Cardiac muscle cell (in vitro differentiated cells and primary cell): ENCODE data around the gene MAFB. TPM values are rescaled to one million over a fixed set of nuclear protein-coding genes. Genes with fewer than 3 reads are reported as not detected.
A peak's percentile ranks its signal among the peaks of the same experiment; 100 is the strongest.

Experiments used
- DNase-seq, 2 donors: peaks; one replicate each; pipeline versions ENCODE4 v3.0.0 to v3.0.0-alpha.2; 2010 to 2017; ENCODE audit warnings: low read depth in 1 of 2, low spot score in 1 of 2
- H3K27ac ChIP-seq: fragments of 200-600 bp; sonication (generic); 2 replicates; pipeline ENCODE4 v1.5.1; 2016
- H3K27me3 ChIP-seq: fragments of 200-600 bp; sonication (generic); 2 replicates; pipeline ENCODE4 v1.6.0; 2016; ENCODE audit warnings: control low read depth
- H3K36me3 ChIP-seq: fragments of 200-600 bp; sonication (generic); 2 replicates; pipeline ENCODE4 v1.5.1; 2016; ENCODE audit warnings: control low read depth
- H3K4me1 ChIP-seq: fragments of 200-600 bp; sonication (generic); 2 replicates; pipeline ENCODE4 v1.8.1; 2017; ENCODE audit warnings: low read depth, mild to moderate bottlenecking, mixed run types
- H3K4me3 ChIP-seq: fragments of 200-600 bp; sonication (generic); 2 replicates; pipeline ENCODE4 v1.5.1; 2016; ENCODE audit warnings: mild to moderate bottlenecking
- H3K9me3 ChIP-seq: fragments of 200-600 bp; sonication (generic); 2 replicates; pipeline ENCODE4 v1.5.1; 2017; ENCODE audit warnings: low read depth, mild to moderate bottlenecking, control low read depth
- polyA plus RNA-seq: library from polyadenylated mRNA; unstranded; fragments of >200 nt; fragmentation: Nextera tagmentation; extraction: Ambion mirVana; gene quantifications from 2 replicates; pipeline ENCODE4 v1.2.1, GENCODE V29; 2016
- total RNA-seq: library from RNA; depleted of rRNA; stranded (reverse); fragments of >200 nt; gene quantifications from 2 replicates; pipeline ENCODE4 v1.2.3, GENCODE V29; 2016
- TF ChIP-seq, protein P1 (sequence below): IDR thresholded peaks from 2 replicates; pipeline ENCODE4 v1.5.1; 2012; ENCODE audit warnings: low read depth, mild to moderate bottlenecking, low read length

The MAFB gene
- total and polyA plus RNA-seq, 2 experiments from 2014 or later = 0.84 to 3.2 TPM

DNA sequence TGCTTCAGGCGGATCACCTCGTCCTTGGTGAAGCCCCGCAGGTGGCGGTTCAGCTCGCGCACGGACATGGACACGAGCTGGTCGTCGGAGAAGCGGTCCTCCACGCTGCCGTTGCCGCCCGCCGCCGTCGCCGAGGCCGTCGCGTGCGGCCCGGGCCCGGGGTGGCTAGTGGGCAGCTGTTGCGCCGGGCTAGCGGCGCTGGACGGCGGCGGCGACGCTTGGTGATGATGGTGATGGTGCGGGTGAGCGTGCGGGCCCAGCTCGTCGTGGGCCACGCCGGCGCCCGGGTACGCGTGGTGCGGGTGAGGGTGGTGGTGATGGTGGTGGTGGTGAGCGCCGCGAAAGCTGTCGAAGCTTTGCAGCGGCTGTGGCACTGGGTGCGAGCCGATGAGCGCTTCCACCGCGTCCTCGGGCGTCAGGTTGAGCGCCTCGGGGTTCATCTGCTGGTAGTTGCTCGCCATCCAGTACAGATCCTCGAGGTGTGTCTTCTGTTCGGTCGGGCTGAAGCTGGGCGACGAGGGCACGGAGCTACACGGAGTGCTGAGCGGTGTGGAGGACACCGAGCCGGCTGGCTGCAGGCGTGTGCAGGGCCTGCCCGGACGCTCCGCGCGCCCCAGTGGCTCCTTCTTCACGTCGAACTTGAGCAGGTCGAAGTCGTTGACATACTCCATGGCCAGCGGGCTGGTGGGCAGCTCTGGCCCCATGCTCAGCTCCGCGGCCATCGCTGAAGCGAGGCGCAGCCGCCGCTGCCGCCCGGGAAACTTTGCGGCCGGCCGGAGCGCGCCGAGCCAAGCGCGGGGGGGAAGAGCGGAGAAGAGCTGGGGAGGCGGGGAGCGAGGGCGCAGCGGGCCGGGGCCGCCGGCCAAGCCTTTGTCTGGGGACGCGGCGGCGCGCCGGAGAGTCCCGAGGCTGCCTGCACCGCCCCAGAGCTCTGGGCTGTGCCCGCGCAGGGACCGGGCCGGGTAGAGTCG lies 622 bp downstream of the MAFB start:
- no peaks in the 10 kb centered on the region for H3K36me3 ChIP-seq
- TF ChIP-seq, protein P1, sequence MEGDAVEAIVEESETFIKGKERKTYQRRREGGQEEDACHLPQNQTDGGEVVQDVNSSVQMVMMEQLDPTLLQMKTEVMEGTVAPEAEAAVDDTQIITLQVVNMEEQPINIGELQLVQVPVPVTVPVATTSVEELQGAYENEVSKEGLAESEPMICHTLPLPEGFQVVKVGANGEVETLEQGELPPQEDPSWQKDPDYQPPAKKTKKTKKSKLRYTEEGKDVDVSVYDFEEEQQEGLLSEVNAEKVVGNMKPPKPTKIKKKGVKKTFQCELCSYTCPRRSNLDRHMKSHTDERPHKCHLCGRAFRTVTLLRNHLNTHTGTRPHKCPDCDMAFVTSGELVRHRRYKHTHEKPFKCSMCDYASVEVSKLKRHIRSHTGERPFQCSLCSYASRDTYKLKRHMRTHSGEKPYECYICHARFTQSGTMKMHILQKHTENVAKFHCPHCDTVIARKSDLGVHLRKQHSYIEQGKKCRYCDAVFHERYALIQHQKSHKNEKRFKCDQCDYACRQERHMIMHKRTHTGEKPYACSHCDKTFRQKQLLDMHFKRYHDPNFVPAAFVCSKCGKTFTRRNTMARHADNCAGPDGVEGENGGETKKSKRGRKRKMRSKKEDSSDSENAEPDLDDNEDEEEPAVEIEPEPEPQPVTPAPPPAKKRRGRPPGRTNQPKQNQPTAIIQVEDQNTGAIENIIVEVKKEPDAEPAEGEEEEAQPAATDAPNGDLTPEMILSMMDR = no peak
- peak overlapping the region; percentile 50 for H3K4me3 ChIP-seq
- peaks cover 87% of the 10 kb centered on the region for H3K27me3 ChIP-seq
- no peak overlapping the region for H3K27ac ChIP-seq
- DNase-seq = no peak
- no peaks in the 10 kb centered on the region for H3K9me3 ChIP-seq
- H3K4me1 ChIP-seq = peaks cover 6% of the 10 kb centered on the region

DNA sequence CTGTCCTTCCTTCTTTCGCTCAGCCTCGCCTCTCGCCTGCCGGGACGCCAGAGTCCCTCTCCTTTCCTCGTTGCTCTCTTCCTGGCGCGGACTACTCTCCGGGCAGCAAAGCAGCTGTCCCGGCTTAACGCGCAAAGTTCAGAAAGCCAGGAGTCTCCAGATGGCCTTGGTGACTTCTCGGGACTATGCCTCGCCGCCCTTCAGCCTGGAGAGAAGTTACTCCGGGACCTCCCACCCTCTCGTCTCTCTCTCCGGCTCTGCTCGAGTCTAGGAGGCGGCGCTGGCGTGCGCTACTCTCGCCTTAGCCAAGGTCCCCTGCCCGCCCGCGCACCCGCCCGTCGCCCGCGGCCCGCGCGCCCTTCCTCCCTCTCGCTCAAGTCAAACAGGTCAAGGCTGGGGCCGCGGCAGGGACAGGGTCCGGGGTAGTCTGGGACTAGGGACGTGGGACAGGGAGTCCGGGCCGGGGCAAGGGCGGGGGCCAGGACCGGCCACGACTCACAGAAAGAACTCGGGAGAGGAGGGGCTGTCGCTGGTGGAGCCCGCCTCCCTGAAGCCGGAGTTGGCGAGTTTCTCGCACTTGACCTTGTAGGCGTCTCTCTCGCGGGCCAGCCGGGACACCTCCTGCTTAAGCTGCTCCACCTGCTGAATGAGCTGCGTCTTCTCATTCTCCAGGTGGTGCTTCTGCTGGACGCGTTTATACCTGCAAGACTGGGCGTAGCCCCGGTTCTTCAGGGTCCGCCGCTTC lies 1.5 kb downstream of the MAFB start:
- Histone ChIP-seq H3K27ac (no peak overlapping the region), H3K36me3 (no peaks in the 10 kb centered on the region), H3K9me3 (no peaks in the 10 kb centered on the region), H3K4me3 (peak overlapping the region; percentile 50), H3K27me3 (peaks cover 87% of the 10 kb centered on the region), H3K4me1 (peaks cover 10% of the 10 kb centered on the region)
- DNase-seq = peak; percentile 45 to 67
- TF ChIP-seq, protein P1 = no peak

DNA sequence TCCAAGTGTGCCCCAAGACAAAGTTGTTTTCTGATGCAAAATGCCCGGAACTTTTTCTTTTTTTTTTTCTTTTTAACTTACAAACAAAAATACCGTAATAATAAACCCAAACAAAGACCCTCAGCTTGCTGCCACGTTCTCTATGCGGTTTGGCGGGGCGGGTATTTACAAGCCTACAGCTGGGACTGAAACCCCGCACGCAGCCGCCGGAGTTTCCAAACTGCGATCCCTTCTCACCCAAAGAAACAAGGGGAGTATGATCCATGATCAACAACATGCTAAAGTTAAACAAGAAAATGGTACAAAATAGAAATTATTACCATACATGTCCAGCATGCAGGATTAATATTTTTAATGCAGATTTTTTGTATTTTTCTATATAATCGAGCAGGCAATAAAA lies 2.1 kb downstream of the MAFB start:
- H3K4me3 ChIP-seq = peak overlapping the region; percentile 50
- H3K27ac ChIP-seq = no peak overlapping the region
- peaks cover 87% of the 10 kb centered on the region for H3K27me3 ChIP-seq
- DNase-seq = no peak
- no peaks in the 10 kb centered on the region for H3K36me3 ChIP-seq
- H3K9me3 ChIP-seq = no peaks in the 10 kb centered on the region
- peaks cover 10% of the 10 kb centered on the region for H3K4me1 ChIP-seq
- TF ChIP-seq, protein P1 = no peak

DNA sequence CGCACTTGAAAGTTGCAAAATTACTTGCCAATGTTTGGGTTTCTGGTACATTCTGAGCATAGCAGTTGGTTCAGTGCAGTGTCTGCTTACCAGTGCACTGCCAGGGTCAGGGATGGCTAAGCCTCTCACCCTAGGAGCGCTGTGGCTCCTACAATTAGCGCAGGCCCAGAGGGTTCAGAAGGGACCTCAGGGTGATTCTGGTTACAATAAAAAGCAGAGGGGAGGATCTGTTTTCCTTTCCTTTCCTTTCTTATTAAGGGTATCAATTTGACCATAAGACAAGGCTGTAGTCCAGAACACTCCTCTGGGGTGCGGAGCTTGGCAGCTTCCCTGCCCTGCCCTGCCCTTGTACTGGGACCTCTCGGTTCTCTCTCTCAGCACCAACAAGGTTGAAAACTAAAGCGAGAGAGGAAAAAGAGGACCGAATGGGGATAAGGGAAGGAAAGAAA lies 2.6 kb downstream of the MAFB start:
- TF ChIP-seq, protein P1 = no peak
- no peak overlapping the region for H3K27ac ChIP-seq
- no peaks in the 10 kb centered on the region for H3K9me3 ChIP-seq
- H3K27me3 ChIP-seq = peaks cover 87% of the 10 kb centered on the region
- peak overlapping the region; percentile 50 for H3K4me3 ChIP-seq
- no peak for DNase-seq
- no peaks in the 10 kb centered on the region for H3K36me3 ChIP-seq
- H3K4me1 ChIP-seq = peaks cover 10% of the 10 kb centered on the region

DNA sequence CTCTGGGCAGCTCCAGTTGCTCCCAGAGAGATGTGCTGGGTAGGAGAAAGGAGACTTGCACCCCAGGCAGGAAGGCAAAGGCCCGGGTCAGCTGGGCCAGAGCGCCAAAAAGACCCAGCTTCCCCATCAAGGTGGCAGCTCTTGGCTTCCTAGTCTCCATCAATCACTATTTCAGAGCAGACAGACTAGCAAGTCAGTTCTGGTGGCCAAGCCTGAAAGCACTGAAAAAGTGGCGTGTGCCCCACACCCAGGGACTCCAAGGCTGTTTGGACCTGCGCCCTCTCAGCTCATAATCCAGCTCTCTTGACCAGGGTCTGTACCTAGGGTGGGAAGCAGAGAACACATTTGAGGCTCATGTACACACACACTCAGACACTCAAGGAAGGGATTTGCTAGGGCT lies 3.7 kb downstream of the MAFB start:
- DNase-seq = no peak
- H3K9me3 ChIP-seq = no peaks in the 10 kb centered on the region
- TF ChIP-seq, protein P1 = no peak
- no peak overlapping the region for H3K27ac ChIP-seq
- peaks cover 87% of the 10 kb centered on the region for H3K27me3 ChIP-seq
- H3K4me3 ChIP-seq = no peak overlapping the region
- H3K36me3 ChIP-seq = no peaks in the 10 kb centered on the region
- H3K4me1 ChIP-seq = peaks cover 10% of the 10 kb centered on the region
